ENCODE measurements around the gene RAB5A.

DNA sequence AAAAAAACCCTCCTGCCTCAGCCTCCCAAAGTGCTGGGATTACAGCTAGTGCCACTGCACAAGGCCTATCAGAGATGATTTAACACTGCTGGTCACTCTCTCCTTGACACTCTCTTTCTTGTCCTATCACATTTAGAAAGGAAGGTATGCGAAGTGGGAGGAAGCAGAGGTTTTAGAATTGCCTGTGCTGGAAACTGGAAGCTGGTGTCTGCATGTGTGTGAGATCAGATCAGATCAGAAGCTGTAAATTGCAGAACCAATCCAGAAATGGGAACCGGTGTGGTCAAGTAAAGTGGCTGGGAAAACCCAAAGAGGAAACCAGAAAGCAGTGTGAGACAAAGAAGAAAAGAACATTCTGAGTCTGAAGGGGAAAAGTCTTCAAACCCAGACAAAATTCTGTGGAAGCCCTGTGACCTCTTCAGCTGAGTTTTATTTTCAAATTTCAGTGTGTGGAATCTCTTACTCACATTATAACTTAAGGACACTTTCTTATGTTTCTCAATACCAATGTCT is 15.7 kb upstream of the RAB5A start:
- no peak for TF ChIP-seq ZNF274 (IDR thresholded peaks at IDR 0.05; ENCODE audit: low read depth, low read length)
- no peak for TF ChIP-seq YY1 (IDR thresholded peaks at IDR 0.05; ENCODE audit: insufficient read depth, insufficient read length)
- no peak for TF ChIP-seq SUZ12 (IDR thresholded peaks at IDR 0.05; ENCODE audit: extremely low read depth, insufficient read depth, insufficient read length)

All from NT2/D1 (cell line).